ENCODE results near the gene CFAP74.

- TF ChIP-seq EZH2 (IDR thresholded peaks at IDR 0.05; ENCODE audit: low read length) = no peak
- TF ChIP-seq, protein P1, sequence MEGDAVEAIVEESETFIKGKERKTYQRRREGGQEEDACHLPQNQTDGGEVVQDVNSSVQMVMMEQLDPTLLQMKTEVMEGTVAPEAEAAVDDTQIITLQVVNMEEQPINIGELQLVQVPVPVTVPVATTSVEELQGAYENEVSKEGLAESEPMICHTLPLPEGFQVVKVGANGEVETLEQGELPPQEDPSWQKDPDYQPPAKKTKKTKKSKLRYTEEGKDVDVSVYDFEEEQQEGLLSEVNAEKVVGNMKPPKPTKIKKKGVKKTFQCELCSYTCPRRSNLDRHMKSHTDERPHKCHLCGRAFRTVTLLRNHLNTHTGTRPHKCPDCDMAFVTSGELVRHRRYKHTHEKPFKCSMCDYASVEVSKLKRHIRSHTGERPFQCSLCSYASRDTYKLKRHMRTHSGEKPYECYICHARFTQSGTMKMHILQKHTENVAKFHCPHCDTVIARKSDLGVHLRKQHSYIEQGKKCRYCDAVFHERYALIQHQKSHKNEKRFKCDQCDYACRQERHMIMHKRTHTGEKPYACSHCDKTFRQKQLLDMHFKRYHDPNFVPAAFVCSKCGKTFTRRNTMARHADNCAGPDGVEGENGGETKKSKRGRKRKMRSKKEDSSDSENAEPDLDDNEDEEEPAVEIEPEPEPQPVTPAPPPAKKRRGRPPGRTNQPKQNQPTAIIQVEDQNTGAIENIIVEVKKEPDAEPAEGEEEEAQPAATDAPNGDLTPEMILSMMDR (optimal IDR thresholded peaks at IDR 0.05 in 1 of 3, IDR thresholded peaks at IDR 0.05 in 1 of 3, conservative IDR thresholded peaks at IDR 0.05 in 1 of 3; ENCODE audit: extremely low read depth in 1 of 3, insufficient read depth in 2 of 3, low read length in 3 of 3) = no peak
These were observed 89.2 kb downstream of the CFAP74 start for GRCh38 chr1:1914101-1914970.
